ENCODE results near the gene UNC5C.

UNC5C gene

GRCh38 chr4:95505151-95505550 is 43.6 kb downstream of the UNC5C start (continued):
- no peak for TF ChIP-seq EGR2 (tag by site-specific recombination; IDR thresholded peaks at IDR 0.05; ENCODE audit: low read depth)
- TF ChIP-seq ZNF561 (tag by site-specific recombination; IDR thresholded peaks at IDR 0.05; ENCODE audit: borderline replicate concordance), result 0 out of 2 replicates have a peak, but pooled peaks have one; percentile 29
- TF ChIP-seq ZNF785 (tag by site-specific recombination; IDR thresholded peaks at IDR 0.05), result no peak
- no peak for TF ChIP-seq ZNF473 (tag by site-specific recombination; IDR thresholded peaks at IDR 0.05)
- TF ChIP-seq OSR2 (tag by site-specific recombination; IDR thresholded peaks at IDR 0.05), result 0 out of 2 replicates have a peak, but pooled peaks have one; percentile 10
- TF ChIP-seq ZNF274 (IDR thresholded peaks at IDR 0.05; ENCODE audit: low read length), result no peak
- TF ChIP-seq ZNF274 (tag by site-specific recombination; IDR thresholded peaks at IDR 0.05; ENCODE audit: borderline replicate concordance), result no peak
- TF ChIP-seq ZNF701 (tag by site-specific recombination; IDR thresholded peaks at IDR 0.05), result no peak
- TF ChIP-seq PRDM6 (tag by site-specific recombination; IDR thresholded peaks at IDR 0.05), result peak; percentile 89
- TF ChIP-seq KLF9 (tag by site-specific recombination; IDR thresholded peaks at IDR 0.05; ENCODE audit: low read depth), result no peak
- no peak for TF ChIP-seq ZFP41 (tag by site-specific recombination; IDR thresholded peaks at IDR 0.05; ENCODE audit: borderline replicate concordance)
- TF ChIP-seq ZNF211 (tag by site-specific recombination; IDR thresholded peaks at IDR 0.05; ENCODE audit: low read depth), result no peak
- no peak for TF ChIP-seq SETDB1 (IDR thresholded peaks at IDR 0.05; ENCODE audit: insufficient read length, low read length)
- TF ChIP-seq PRDM4 (tag by site-specific recombination; IDR thresholded peaks at IDR 0.05), result no peak
- TF ChIP-seq GLIS1 (tag by site-specific recombination; IDR thresholded peaks at IDR 0.05), result no peak
- TF ChIP-seq ZNF529 (tag by site-specific recombination; IDR thresholded peaks at IDR 0.05; ENCODE audit: insufficient replicate concordance), result no peak

- TF ChIP-seq ZNF426 (tag by site-specific recombination; IDR thresholded peaks at IDR 0.05) (no peak), YY1 (tag by site-specific recombination; IDR thresholded peaks at IDR 0.05) (no peak), ZNF558 (tag by site-specific recombination; IDR thresholded peaks at IDR 0.05) (no peak), ZFP37 (tag by site-specific recombination; IDR thresholded peaks at IDR 0.05) (no peak), ATF2 (tag by site-specific recombination; IDR thresholded peaks at IDR 0.05; ENCODE audit: low read depth) (peak; percentile 53), PATZ1 (tag by site-specific recombination; IDR thresholded peaks at IDR 0.05) (no peak)
- Histone ChIP-seq H3K4me1 (ENCODE audit: control insufficient read depth, insufficient read depth, low read length) (peaks cover 12% of the 10 kb centered on the region), H3K36me3 (ENCODE audit: control insufficient read depth in 2 of 2, insufficient read depth in 1 of 2, low read length in 2 of 2) (no peaks in the 10 kb centered on the region), H3K4me3 (ENCODE audit: low read depth, low read length) (no peak overlapping the region), H3K9me3 (ENCODE audit: control insufficient read depth, insufficient read depth, low read depth, low read length) (no peaks in the 10 kb centered on the region), H3K27ac (ENCODE audit: extremely low read depth, low read depth, low read length) (no peak overlapping the region)
- ChIA-PET CTCF (no interaction called here), POLR2A (no interaction called here)
Measured at GRCh38 chr4:95504501-95504900, 44.3 kb downstream of the UNC5C start.

All from HEK293 (cell line).